HG03558 (cell line): ENCODE results near the gene HECW1.
"Not testable (repeated sequence)": the region's sequence is repeated elsewhere in the genome, so short reads cannot be mapped to it uniquely, and the experiment has no call there.

Source experiments
- ATAC-seq: cut with Tn5 transposase; IDR thresholded peaks from one replicate; pipeline ENCODE4 v1.9.1; 2021; ENCODE audit warnings: moderate number of reproducible peaks; ENCODE audit not compliant: unreplicated experiment; ENCODE audit errors: extremely low read depth

Gene HECW1

GRCh38 chr7:43111630-43112458, 603 bp upstream of the HECW1 start:
- no peak for ATAC-seq

- ATAC-seq, result no peak
Observed at GRCh38 chr7:43112941-43113621, 634 bp downstream of the HECW1 start.

GRCh38 chr7:43113622-43114457, 1.4 kb downstream of the HECW1 start:
- ATAC-seq, result no peak

GRCh38 chr7:43114458-43114780, 2.0 kb downstream of the HECW1 start:
- ATAC-seq, result no peak

GRCh38 chr7:43116451-43116850, 4.0 kb downstream of the HECW1 start:
- ATAC-seq, result no peak

- ATAC-seq, result no peak
Observed at GRCh38 chr7:43117095-43117494, 4.6 kb downstream of the HECW1 start.

- ATAC-seq, result no peak
Observed at GRCh38 chr7:43117861-43118260, 5.4 kb downstream of the HECW1 start.

GRCh38 chr7:43118313-43118712, 5.9 kb downstream of the HECW1 start:
- ATAC-seq, result no peak

- ATAC-seq, result no peak
Observed at GRCh38 chr7:43119371-43120075, 7.1 kb downstream of the HECW1 start.

- ATAC-seq, result no peak
Observed at GRCh38 chr7:43121973-43122372, 9.5 kb downstream of the HECW1 start.

GRCh38 chr7:43123457-43123856, 11.0 kb downstream of the HECW1 start:
- no peak for ATAC-seq

GRCh38 chr7:43124388-43124787, 11.9 kb downstream of the HECW1 start:
- no peak for ATAC-seq

- no peak for ATAC-seq
Observed at GRCh38 chr7:43130347-43130746, 17.9 kb downstream of the HECW1 start.

- ATAC-seq, result no peak
Observed at GRCh38 chr7:43135129-43135528, 22.7 kb downstream of the HECW1 start.

- no peak for ATAC-seq
Observed at GRCh38 chr7:43136064-43136463, 23.6 kb downstream of the HECW1 start.

- not testable (repeated sequence) for ATAC-seq
Observed at GRCh38 chr7:43137121-43137744, 24.8 kb downstream of the HECW1 start.

GRCh38 chr7:43137811-43138210, 25.4 kb downstream of the HECW1 start:
- ATAC-seq, result no peak

GRCh38 chr7:43138710-43139109, 26.3 kb downstream of the HECW1 start:
- ATAC-seq, result no peak

- no peak for ATAC-seq
Observed at GRCh38 chr7:43139137-43139536, 26.7 kb downstream of the HECW1 start.

- no peak for ATAC-seq
Observed at GRCh38 chr7:43140186-43140585, 27.7 kb downstream of the HECW1 start.
